HepG2 (cell line): ENCODE data around the gene TEX19. TPM values are rescaled to one million over a fixed set of nuclear protein-coding genes. Genes with fewer than 3 reads are reported as not detected.

ENCODE experiments used
- ARNT ChIP-seq: fragments of 450-650 bp; IDR thresholded peaks from 2 replicates; pipeline ENCODE4 v1.6.1; 2017
- CREM ChIP-seq, 2 experiments: sonication (generic) in 1 of 2; formaldehyde crosslinking in 1 of 2; IDR thresholded peaks; 2 replicates each; pipeline versions ENCODE4 v1.4.0 to v1.6.1; 2016 to 2020; ENCODE audit warnings: antibody characterized with exemption in 1 of 2, mild to moderate bottlenecking in 1 of 2, missing genetic modification reagents in 1 of 2
- JDP2 ChIP-seq: sonication (generic); formaldehyde crosslinking; IDR thresholded peaks from 2 replicates; pipeline ENCODE4 v1.8.1; 2022; ENCODE audit warnings: missing genetic modification reagents, borderline replicate concordance
- MAFG ChIP-seq: sonication (generic); formaldehyde crosslinking; IDR thresholded peaks from 2 replicates; pipeline ENCODE4 v1.5.1; 2020; ENCODE audit warnings: mild to moderate bottlenecking, missing genetic modification reagents
- MYNN ChIP-seq: sonication (generic); formaldehyde crosslinking; IDR thresholded peaks from 2 replicates; pipeline ENCODE4 v1.4.0; 2020; ENCODE audit warnings: mild to moderate bottlenecking, low read depth, missing genetic modification reagents
- SP140L ChIP-seq: sonication (generic); formaldehyde crosslinking; IDR thresholded peaks from 2 replicates; pipeline ENCODE4 v1.4.0; 2020; ENCODE audit warnings: missing genetic modification reagents, borderline replicate concordance
- ZKSCAN5 ChIP-seq: sonication (generic); formaldehyde crosslinking; IDR thresholded peaks from 2 replicates; pipeline ENCODE4 v1.5.1; 2020; ENCODE audit warnings: mild to moderate bottlenecking, missing genetic modification reagents
- ZNF101 ChIP-seq: sonication (generic); formaldehyde crosslinking; IDR thresholded peaks from 2 replicates; pipeline ENCODE4 v1.4.0; 2020; ENCODE audit warnings: mild to moderate bottlenecking, low read depth, missing genetic modification reagents, borderline replicate concordance
- ZNF225 ChIP-seq: sonication (generic); formaldehyde crosslinking; IDR thresholded peaks from 2 replicates; pipeline ENCODE4 v1.4.0; 2020; ENCODE audit warnings: mild to moderate bottlenecking, missing genetic modification reagents
- ZNF382 ChIP-seq: sonication (generic); formaldehyde crosslinking; IDR thresholded peaks from 2 replicates; pipeline ENCODE4 v1.5.0; 2020; ENCODE audit warnings: missing genetic modification reagents, mild to moderate bottlenecking, borderline replicate concordance
- ZNF558 ChIP-seq: sonication (generic); formaldehyde crosslinking; IDR thresholded peaks from 2 replicates; pipeline ENCODE4 v1.9.0; 2022; ENCODE audit warnings: mild to moderate bottlenecking, missing genetic modification reagents, borderline replicate concordance
- ZNF572 ChIP-seq: sonication (generic); formaldehyde crosslinking; IDR thresholded peaks from 2 replicates; pipeline ENCODE4 v1.5.1; 2020; ENCODE audit warnings: mild to moderate bottlenecking, missing genetic modification reagents
- ZSCAN25 ChIP-seq: sonication (generic); formaldehyde crosslinking; IDR thresholded peaks from 2 replicates; pipeline ENCODE4 v1.8.0; 2022; ENCODE audit warnings: mild to moderate bottlenecking, missing genetic modification reagents
- polyA plus RNA-seq, 8 experiments: library from polyadenylated mRNA; depleted of rRNA in 3 of 8; stranded (reverse) in 7 of 8; unstranded in 1 of 8; fragments of >200 nt; fragmentation: Illumina TruSeq in 4 of 8; extraction: Trizol in 4 of 8; gene quantifications; 2 replicates each; pipeline versions ENCODE4 v1.2.1 to v1.2.3, GENCODE V29; 2011 to 2016; ENCODE audit warnings: low read depth in 4 of 8, missing spikeins in 1 of 8, mixed read lengths in 1 of 8; ENCODE audit not compliant: insufficient read depth in 1 of 8
- total RNA-seq, 5 experiments: library from RNA; depleted of rRNA; stranded (reverse); fragments of >200 nt; fragmentation: Illumina TruSeq; extraction: Trizol; gene quantifications; 2 replicates each; pipeline ENCODE4 v1.2.3, GENCODE V29; 2016; ENCODE audit warnings: low read depth in 1 of 5
- TF ChIP-seq, protein P1 (sequence below): sonication (generic); formaldehyde crosslinking; IDR thresholded peaks from 2 replicates; pipeline ENCODE4 v1.4.0; 2020; ENCODE audit warnings: missing genetic modification reagents, borderline replicate concordance
- TF ChIP-seq, protein P2 (sequence below): IDR thresholded peaks from 2 replicates; pipeline ENCODE4 v1.6.1; 2016
- TF ChIP-seq, protein P3 (sequence below): sonication (generic); formaldehyde crosslinking; IDR thresholded peaks from 2 replicates; pipeline ENCODE4 v1.8.0; 2022; ENCODE audit warnings: missing genetic modification reagents, mild to moderate bottlenecking, moderate library complexity, borderline replicate concordance
- TF ChIP-seq, protein P4 (sequence below): sonication (generic); formaldehyde crosslinking; IDR thresholded peaks from 2 replicates; pipeline ENCODE4 v1.4.0; 2020; ENCODE audit warnings: missing genetic modification reagents

TEX19 gene
- total and polyA plus RNA-seq, 2 of the 13 experiments (the other 11 are each of a cell fraction or from before 2014, with no cell fraction given) = 1.3 to 6.0 TPM

DNA sequence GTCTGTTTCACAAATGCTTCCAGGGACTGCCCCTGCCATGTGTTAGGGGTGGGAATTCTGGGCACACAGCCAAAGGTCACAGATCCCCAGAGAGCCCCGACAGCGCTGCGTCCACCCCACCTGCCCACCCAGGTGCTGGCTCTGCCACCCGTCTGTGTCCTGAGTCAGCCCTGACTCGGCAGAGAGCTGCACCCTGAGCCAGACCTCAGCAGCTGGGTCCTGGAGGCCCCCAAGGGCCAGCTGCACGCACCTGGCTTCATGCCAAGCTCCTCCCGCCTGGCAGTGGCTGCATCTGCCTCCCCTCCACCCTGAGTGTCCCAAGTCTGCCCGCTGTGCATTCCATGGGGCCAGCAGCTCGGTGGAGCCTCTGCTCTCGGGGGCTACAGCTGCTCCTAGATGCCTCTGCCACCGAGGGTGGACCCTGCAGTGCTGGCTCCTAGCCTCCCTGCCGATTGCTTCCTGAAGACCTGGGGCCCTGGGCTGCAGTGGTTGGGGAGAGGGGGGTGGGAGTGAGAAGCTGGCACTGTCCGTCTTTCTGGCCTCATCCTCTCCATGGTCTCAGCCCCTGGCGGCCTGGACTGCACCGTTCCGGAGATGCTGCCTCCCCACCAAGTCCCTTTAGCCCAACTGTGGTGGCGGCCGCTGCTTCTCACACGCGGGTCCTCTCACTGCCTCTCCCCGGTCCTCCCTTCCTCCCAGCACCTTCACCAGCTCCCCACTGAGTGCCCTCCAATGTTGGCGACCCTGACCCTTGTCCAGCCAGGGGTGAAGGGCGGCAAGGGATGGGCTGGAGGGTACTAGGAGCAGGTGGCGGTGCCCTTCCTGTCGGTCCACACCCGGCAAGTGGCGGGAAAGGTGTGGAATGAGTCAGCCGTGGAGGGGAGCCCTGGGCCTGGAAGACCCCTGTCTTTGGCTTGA lies 28.5 kb upstream of the TEX19 start (continued):
- no peak for TF ChIP-seq ZNF558
- no peak for TF ChIP-seq ARNT
- TF ChIP-seq ZKSCAN5 (CRISPR knock-in tag) = no peak
- no peak for TF ChIP-seq MYNN (CRISPR knock-in tag)
- TF ChIP-seq, protein P1, sequence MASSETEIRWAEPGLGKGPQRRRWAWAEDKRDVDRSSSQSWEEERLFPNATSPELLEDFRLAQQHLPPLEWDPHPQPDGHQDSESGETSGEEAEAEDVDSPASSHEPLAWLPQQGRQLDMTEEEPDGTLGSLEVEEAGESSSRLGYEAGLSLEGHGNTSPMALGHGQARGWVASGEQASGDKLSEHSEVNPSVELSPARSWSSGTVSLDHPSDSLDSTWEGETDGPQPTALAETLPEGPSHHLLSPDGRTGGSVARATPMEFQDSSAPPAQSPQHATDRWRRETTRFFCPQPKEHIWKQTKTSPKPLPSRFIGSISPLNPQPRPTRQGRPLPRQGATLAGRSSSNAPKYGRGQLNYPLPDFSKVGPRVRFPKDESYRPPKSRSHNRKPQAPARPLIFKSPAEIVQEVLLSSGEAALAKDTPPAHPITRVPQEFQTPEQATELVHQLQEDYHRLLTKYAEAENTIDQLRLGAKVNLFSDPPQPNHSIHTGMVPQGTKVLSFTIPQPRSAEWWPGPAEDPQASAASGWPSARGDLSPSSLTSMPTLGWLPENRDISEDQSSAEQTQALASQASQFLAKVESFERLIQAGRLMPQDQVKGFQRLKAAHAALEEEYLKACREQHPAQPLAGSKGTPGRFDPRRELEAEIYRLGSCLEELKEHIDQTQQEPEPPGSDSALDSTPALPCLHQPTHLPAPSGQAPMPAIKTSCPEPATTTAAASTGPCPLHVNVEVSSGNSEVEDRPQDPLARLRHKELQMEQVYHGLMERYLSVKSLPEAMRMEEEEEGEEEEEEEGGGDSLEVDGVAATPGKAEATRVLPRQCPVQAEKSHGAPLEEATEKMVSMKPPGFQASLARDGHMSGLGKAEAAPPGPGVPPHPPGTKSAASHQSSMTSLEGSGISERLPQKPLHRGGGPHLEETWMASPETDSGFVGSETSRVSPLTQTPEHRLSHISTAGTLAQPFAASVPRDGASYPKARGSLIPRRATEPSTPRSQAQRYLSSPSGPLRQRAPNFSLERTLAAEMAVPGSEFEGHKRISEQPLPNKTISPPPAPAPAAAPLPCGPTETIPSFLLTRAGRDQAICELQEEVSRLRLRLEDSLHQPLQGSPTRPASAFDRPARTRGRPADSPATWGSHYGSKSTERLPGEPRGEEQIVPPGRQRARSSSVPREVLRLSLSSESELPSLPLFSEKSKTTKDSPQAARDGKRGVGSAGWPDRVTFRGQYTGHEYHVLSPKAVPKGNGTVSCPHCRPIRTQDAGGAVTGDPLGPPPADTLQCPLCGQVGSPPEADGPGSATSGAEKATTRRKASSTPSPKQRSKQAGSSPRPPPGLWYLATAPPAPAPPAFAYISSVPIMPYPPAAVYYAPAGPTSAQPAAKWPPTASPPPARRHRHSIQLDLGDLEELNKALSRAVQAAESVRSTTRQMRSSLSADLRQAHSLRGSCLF (CRISPR knock-in tag) = no peak
- no peak for TF ChIP-seq ZNF225 (CRISPR knock-in tag)
- peak; percentile 88; the same call in 1 of the 2 replicates for TF ChIP-seq ZNF572
- no peak; the same call in 1 of the 2 replicates for TF ChIP-seq JDP2 (CRISPR knock-in tag)
- no peak for TF ChIP-seq ZNF382 (CRISPR knock-in tag)
- TF ChIP-seq, protein P2, sequence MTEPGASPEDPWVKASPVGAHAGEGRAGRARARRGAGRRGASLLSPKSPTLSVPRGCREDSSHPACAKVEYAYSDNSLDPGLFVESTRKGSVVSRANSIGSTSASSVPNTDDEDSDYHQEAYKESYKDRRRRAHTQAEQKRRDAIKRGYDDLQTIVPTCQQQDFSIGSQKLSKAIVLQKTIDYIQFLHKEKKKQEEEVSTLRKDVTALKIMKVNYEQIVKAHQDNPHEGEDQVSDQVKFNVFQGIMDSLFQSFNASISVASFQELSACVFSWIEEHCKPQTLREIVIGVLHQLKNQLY (CRISPR knock-in tag) = no peak
- TF ChIP-seq, protein P3, sequence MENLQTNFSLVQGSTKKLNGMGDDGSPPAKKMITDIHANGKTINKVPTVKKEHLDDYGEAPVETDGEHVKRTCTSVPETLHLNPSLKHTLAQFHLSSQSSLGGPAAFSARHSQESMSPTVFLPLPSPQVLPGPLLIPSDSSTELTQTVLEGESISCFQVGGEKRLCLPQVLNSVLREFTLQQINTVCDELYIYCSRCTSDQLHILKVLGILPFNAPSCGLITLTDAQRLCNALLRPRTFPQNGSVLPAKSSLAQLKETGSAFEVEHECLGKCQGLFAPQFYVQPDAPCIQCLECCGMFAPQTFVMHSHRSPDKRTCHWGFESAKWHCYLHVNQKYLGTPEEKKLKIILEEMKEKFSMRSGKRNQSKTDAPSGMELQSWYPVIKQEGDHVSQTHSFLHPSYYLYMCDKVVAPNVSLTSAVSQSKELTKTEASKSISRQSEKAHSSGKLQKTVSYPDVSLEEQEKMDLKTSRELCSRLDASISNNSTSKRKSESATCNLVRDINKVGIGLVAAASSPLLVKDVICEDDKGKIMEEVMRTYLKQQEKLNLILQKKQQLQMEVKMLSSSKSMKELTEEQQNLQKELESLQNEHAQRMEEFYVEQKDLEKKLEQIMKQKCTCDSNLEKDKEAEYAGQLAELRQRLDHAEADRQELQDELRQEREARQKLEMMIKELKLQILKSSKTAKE (CRISPR knock-in tag) = peak; percentile 70
- TF ChIP-seq, protein P4, sequence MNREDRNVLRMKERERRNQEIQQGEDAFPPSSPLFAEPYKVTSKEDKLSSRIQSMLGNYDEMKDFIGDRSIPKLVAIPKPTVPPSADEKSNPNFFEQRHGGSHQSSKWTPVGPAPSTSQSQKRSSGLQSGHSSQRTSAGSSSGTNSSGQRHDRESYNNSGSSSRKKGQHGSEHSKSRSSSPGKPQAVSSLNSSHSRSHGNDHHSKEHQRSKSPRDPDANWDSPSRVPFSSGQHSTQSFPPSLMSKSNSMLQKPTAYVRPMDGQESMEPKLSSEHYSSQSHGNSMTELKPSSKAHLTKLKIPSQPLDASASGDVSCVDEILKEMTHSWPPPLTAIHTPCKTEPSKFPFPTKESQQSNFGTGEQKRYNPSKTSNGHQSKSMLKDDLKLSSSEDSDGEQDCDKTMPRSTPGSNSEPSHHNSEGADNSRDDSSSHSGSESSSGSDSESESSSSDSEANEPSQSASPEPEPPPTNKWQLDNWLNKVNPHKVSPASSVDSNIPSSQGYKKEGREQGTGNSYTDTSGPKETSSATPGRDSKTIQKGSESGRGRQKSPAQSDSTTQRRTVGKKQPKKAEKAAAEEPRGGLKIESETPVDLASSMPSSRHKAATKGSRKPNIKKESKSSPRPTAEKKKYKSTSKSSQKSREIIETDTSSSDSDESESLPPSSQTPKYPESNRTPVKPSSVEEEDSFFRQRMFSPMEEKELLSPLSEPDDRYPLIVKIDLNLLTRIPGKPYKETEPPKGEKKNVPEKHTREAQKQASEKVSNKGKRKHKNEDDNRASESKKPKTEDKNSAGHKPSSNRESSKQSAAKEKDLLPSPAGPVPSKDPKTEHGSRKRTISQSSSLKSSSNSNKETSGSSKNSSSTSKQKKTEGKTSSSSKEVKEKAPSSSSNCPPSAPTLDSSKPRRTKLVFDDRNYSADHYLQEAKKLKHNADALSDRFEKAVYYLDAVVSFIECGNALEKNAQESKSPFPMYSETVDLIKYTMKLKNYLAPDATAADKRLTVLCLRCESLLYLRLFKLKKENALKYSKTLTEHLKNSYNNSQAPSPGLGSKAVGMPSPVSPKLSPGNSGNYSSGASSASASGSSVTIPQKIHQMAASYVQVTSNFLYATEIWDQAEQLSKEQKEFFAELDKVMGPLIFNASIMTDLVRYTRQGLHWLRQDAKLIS (CRISPR knock-in tag) = no peak
- no peak for TF ChIP-seq SP140L (CRISPR knock-in tag)
- peak; percentile 73; the same call in 1 of the 2 replicates for TF ChIP-seq ZSCAN25 (CRISPR knock-in tag)
- no peak for TF ChIP-seq CREM (IDR thresholded peaks at IDR 0.05)
- no peak for TF ChIP-seq CREM (CRISPR knock-in tag; IDR thresholded peaks at IDR 0.05)
- no peak for TF ChIP-seq ZNF101
- peak; percentile 96 for TF ChIP-seq MAFG (CRISPR knock-in tag)
